SW480 (cell line): ENCODE measurements around the gene EIF4E2.

Experiments
- DNase-seq: peaks from one replicate; pipeline ENCODE4 v3.0.0-alpha.2; 2016; ENCODE audit warnings: low spot score

The EIF4E2 gene

GRCh38 chr2:232597362-232598079, 47.0 kb downstream of the EIF4E2 start:
- DNase-seq: no peak

- DNase-seq: no peak
These were observed 47.8 kb downstream of the EIF4E2 start for GRCh38 chr2:232598293-232598692.

- DNase-seq: no peak
These were observed 49.7 kb downstream of the EIF4E2 start for GRCh38 chr2:232600053-232600773.

- no peak for DNase-seq
These were observed 52.8 kb downstream of the EIF4E2 start for GRCh38 chr2:232603283-232603682.

- DNase-seq: no peak
These were observed 54.0 kb downstream of the EIF4E2 start for GRCh38 chr2:232604535-232604934.

GRCh38 chr2:232607011-232607410, 56.5 kb downstream of the EIF4E2 start:
- DNase-seq: no peak

- DNase-seq: no peak
These were observed 59.1 kb downstream of the EIF4E2 start for GRCh38 chr2:232609607-232610006.

- no peak for DNase-seq
These were observed 59.6 kb downstream of the EIF4E2 start for GRCh38 chr2:232610081-232610480.

- no peak for DNase-seq
These were observed 60.6 kb downstream of the EIF4E2 start for GRCh38 chr2:232611061-232611460.

GRCh38 chr2:232611559-232612218, 61.2 kb downstream of the EIF4E2 start:
- peak; percentile 20 for DNase-seq

GRCh38 chr2:232613538-232614134, 63.1 kb downstream of the EIF4E2 start:
- no peak for DNase-seq

- DNase-seq: no peak
These were observed 64.8 kb downstream of the EIF4E2 start for GRCh38 chr2:232615339-232615738.
